Measurements from ENCODE around the gene TMEM108. TPM values are rescaled to one million over a fixed set of nuclear protein-coding genes. Genes with fewer than 3 reads are reported as not detected.

TMEM108 gene
- total RNA-seq, 5 donors from 2014 or later (not counting 1 experiment from before 2014, with no cell fraction given) = 0.96 TPM; not detected in 4

DNA sequence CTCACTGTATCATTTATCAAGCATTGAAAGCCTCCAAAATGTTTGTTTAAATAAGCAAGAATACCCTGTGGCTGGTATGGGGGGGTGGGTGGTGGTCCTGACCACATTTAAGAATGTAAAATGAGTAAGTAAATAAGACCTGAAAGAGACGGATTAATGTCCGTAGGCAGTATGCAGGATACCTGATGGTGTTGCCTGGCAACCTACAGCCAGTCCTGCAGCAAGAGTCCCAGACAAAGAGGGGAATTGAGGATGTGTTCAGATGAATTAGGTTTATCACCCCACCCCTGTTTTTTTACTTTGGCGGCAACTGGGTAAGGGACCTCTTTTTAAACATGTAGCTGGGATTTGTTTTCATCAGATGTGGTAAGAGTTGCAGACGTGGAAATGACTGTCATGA, 261.9 kb downstream of the TMEM108 start:
- POLR2A ChIA-PET = no interaction called here
- Histone ChIP-seq H3K9me3 (no peaks in the 10 kb centered on the region), H3K27me3 (replicated peaks in 1 of 2; ENCODE audit: control insufficient read depth in 2 of 2, extremely low read depth in 1 of 2, insufficient read depth in 2 of 2, low read length in 1 of 2) (no peaks in the 10 kb centered on the region), H3K27ac (ENCODE audit: low read length) (no peak overlapping the region), H3K4me3 (ENCODE audit: control insufficient read depth in 1 of 2, extremely low read depth in 1 of 2, low read length in 1 of 2) (no peak overlapping the region), H3K4me1 (ENCODE audit: control insufficient read depth in 1 of 2, extremely low read depth in 1 of 2, insufficient read depth in 2 of 2, low read length in 2 of 2) (no peaks in the 10 kb centered on the region), H3K36me3 (ENCODE audit: control insufficient read depth in 2 of 2, extremely low read depth in 1 of 2, insufficient read depth in 1 of 2, low read length in 1 of 2) (no peaks in the 10 kb centered on the region)
- 70% methylated on average over 4 of the region's 4 CpGs for WGBS (ENCODE audit: insufficient coverage)
- no peaks in the 10 kb centered on the region for H3K4me1 Mint-ChIP-seq
- no peak overlapping the region for H3K27ac Mint-ChIP-seq
- no peaks in the 10 kb centered on the region for H3K36me3 Mint-ChIP-seq
- CTCF ChIA-PET = interaction anchor here in 1 of 2 donors (0.7 kb wide), 1 partner anchor 715 kb away, joined by 3 read pairs; no protein-coding TSS in a partner anchor
- H3K4me3 Mint-ChIP-seq = no peak overlapping the region
- ATAC-seq (replicated peaks in 1 of 4) = no peak
- DNase-seq = no peak
- peaks cover 0 to 20% of the 10 kb centered on the region in 2 donors for H3K27me3 Mint-ChIP-seq
- no peaks in the 10 kb centered on the region for H3K9me3 Mint-ChIP-seq

DNA sequence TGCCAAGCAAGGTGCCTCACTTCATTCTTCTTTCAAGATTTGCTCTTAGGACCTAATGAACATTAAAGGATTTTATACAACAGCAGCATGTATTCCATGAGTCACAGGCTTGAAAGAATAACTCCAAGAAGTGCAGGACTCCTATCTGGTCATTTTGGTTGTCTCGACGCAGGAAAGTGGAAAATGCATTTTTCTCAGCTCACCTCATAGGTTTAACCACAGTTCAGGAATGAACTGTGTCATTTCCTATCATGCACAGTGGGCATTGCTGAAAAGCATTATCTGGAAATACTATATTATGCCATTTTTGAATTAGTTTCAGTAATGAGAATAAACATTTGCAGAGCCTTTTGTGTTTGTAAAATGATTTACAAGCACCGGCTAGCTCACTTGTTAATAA, 263.0 kb downstream of the TMEM108 start:
- H3K36me3 Mint-ChIP-seq = no peaks in the 10 kb centered on the region
- Histone ChIP-seq H3K4me1 (ENCODE audit: control insufficient read depth in 1 of 2, extremely low read depth in 1 of 2, insufficient read depth in 2 of 2, low read length in 2 of 2) (no peaks in the 10 kb centered on the region), H3K4me3 (ENCODE audit: control insufficient read depth in 1 of 2, extremely low read depth in 1 of 2, low read length in 1 of 2) (no peak overlapping the region), H3K9me3 (no peaks in the 10 kb centered on the region), H3K27ac (ENCODE audit: low read length) (no peak overlapping the region), H3K36me3 (ENCODE audit: control insufficient read depth in 2 of 2, extremely low read depth in 1 of 2, insufficient read depth in 1 of 2, low read length in 1 of 2) (no peaks in the 10 kb centered on the region), H3K27me3 (replicated peaks in 1 of 2; ENCODE audit: control insufficient read depth in 2 of 2, extremely low read depth in 1 of 2, insufficient read depth in 2 of 2, low read length in 1 of 2) (no peaks in the 10 kb centered on the region)
- H3K27ac Mint-ChIP-seq = no peak overlapping the region
- peaks cover 0 to 19% of the 10 kb centered on the region in 2 donors for H3K27me3 Mint-ChIP-seq
- no peaks in the 10 kb centered on the region for H3K4me1 Mint-ChIP-seq
- H3K4me3 Mint-ChIP-seq = no peak overlapping the region
- POLR2A ChIA-PET = no interaction called here
- DNase-seq (no peak), ATAC-seq (replicated peaks in 1 of 4) (no peak)
- H3K9me3 Mint-ChIP-seq = no peaks in the 10 kb centered on the region
- WGBS (ENCODE audit: insufficient coverage) = 81% methylated on average over 3 of the region's 3 CpGs
- CTCF ChIA-PET = interaction anchor here in 1 of 2 donors (0.5 kb wide), 1 partner anchor 183 kb away, joined by 3 read pairs; no protein-coding TSS in a partner anchor

DNA sequence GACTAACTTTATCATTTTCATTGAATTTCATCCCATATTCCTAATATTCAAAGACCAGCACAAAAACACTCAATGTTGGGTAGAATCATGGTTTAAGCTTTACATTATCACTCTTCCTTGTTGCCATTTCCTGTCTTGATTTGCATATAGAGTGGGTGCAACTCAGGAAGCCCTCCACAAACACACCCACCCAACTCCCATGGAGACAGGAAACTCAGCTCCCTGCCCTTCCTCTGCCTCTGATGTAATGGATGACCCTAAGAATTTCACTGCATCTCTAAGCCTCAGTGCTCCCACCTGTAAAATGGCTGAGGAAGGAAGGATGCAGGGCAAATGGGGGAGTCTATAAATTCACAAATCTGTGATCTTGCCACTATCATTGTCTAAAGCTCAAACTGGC, 263.5 kb downstream of the TMEM108 start:
- ATAC-seq (replicated peaks in 1 of 4) = no peak
- no peak for DNase-seq
- CTCF ChIA-PET = no interaction called here
- Histone ChIP-seq H3K36me3 (ENCODE audit: control insufficient read depth in 2 of 2, extremely low read depth in 1 of 2, insufficient read depth in 1 of 2, low read length in 1 of 2) (no peaks in the 10 kb centered on the region), H3K27me3 (replicated peaks in 1 of 2; ENCODE audit: control insufficient read depth in 2 of 2, extremely low read depth in 1 of 2, insufficient read depth in 2 of 2, low read length in 1 of 2) (no peaks in the 10 kb centered on the region), H3K4me1 (ENCODE audit: control insufficient read depth in 1 of 2, extremely low read depth in 1 of 2, insufficient read depth in 2 of 2, low read length in 2 of 2) (no peaks in the 10 kb centered on the region), H3K4me3 (ENCODE audit: control insufficient read depth in 1 of 2, extremely low read depth in 1 of 2, low read length in 1 of 2) (no peak overlapping the region), H3K27ac (ENCODE audit: low read length) (no peak overlapping the region), H3K9me3 (no peaks in the 10 kb centered on the region)
- no peaks in the 10 kb centered on the region for H3K36me3 Mint-ChIP-seq
- peaks cover 0 to 19% of the 10 kb centered on the region in 2 donors for H3K27me3 Mint-ChIP-seq
- POLR2A ChIA-PET = no interaction called here
- no peak overlapping the region for H3K27ac Mint-ChIP-seq
- H3K4me3 Mint-ChIP-seq = no peak overlapping the region
- no peaks in the 10 kb centered on the region for H3K4me1 Mint-ChIP-seq
- H3K9me3 Mint-ChIP-seq = no peaks in the 10 kb centered on the region

DNA sequence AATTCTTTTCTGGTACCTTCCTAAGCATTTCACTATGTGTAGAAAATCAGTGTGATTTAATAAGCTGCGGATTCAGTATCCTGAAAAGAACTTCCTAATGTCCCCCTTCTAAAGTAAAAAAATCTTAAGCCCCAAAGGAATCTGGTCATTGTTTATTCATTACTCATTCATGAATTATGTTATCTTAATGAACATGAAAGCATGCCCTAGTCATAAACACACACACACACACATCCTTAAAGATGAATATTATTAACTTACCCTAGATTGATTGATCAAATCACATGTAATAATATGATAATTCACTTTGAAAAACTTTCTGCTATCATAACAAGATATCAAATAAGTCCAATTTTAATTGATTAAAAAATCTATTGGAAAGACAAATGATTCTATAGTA, 265.2 kb downstream of the TMEM108 start:
- Histone ChIP-seq H3K36me3 (ENCODE audit: control insufficient read depth in 2 of 2, extremely low read depth in 1 of 2, insufficient read depth in 1 of 2, low read length in 1 of 2) (no peaks in the 10 kb centered on the region), H3K9me3 (no peaks in the 10 kb centered on the region), H3K27me3 (replicated peaks in 1 of 2; ENCODE audit: control insufficient read depth in 2 of 2, extremely low read depth in 1 of 2, insufficient read depth in 2 of 2, low read length in 1 of 2) (no peaks in the 10 kb centered on the region), H3K4me3 (ENCODE audit: control insufficient read depth in 1 of 2, extremely low read depth in 1 of 2, low read length in 1 of 2) (no peak overlapping the region), H3K4me1 (ENCODE audit: control insufficient read depth in 1 of 2, extremely low read depth in 1 of 2, insufficient read depth in 2 of 2, low read length in 2 of 2) (no peaks in the 10 kb centered on the region), H3K27ac (ENCODE audit: low read length) (no peak overlapping the region)
- ChIA-PET CTCF (no interaction called here), POLR2A (no interaction called here)
- Mint-ChIP-seq H3K9me3 (peaks cover 0 to 6% (median 0%) of the 10 kb centered on the region in 3 donors), H3K4me1 (no peaks in the 10 kb centered on the region), H3K27ac (no peak overlapping the region), H3K27me3 (peaks cover 0 to 24% of the 10 kb centered on the region in 2 donors), H3K4me3 (no peak overlapping the region), H3K36me3 (no peaks in the 10 kb centered on the region)
- ATAC-seq (replicated peaks in 1 of 4) (no peak), DNase-seq (no peak)
- no CpG with 5 or more reads among the region's 1 CpG for WGBS (ENCODE audit: insufficient coverage)

DNA sequence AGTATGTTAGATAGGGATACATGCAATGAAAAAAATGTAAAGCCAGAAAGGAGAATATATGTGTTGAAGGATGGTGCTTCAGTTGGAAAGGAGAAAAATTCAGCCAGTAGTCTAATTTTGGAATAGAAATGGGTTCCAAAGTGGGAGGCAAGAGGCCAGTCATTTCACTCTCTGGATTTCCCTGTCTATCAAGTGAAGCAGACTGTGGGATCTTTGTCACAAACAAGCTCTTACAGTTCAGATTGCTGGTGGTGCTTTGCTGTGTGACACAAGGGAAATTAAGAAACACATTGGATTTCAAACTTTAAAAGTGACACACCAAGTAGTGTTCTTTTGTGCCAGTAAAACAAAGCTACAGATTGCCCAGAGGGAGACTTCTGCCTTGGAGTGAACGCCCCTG, 279.7 kb downstream of the TMEM108 start:
- ATAC-seq (replicated peaks in 1 of 4) (no peak), DNase-seq (no peak)
- Mint-ChIP-seq H3K36me3 (no peaks in the 10 kb centered on the region), H3K9me3 (peaks cover 6 to 24% (median 14%) of the 10 kb centered on the region in 3 donors), H3K27ac (no peak overlapping the region), H3K4me1 (no peaks in the 10 kb centered on the region), H3K27me3 (peaks cover 20 to 31% of the 10 kb centered on the region in 2 donors), H3K4me3 (no peak overlapping the region)
- POLR2A ChIA-PET = no interaction called here
- CTCF ChIA-PET = no interaction called here
- H3K27me3 ChIP-seq (replicated peaks in 1 of 2; ENCODE audit: control insufficient read depth in 2 of 2, extremely low read depth in 1 of 2, insufficient read depth in 2 of 2, low read length in 1 of 2) = peaks cover 0 to 12% of the 10 kb centered on the region in 2 experiments
- no peaks in the 10 kb centered on the region for H3K36me3 ChIP-seq (ENCODE audit: control insufficient read depth in 2 of 2, extremely low read depth in 1 of 2, insufficient read depth in 1 of 2, low read length in 1 of 2)
- no CpG with 5 or more reads among the region's 1 CpG for WGBS (ENCODE audit: insufficient coverage)
- no peaks in the 10 kb centered on the region for H3K4me1 ChIP-seq (ENCODE audit: control insufficient read depth in 1 of 2, extremely low read depth in 1 of 2, insufficient read depth in 2 of 2, low read length in 2 of 2)
- H3K4me3 ChIP-seq (ENCODE audit: control insufficient read depth in 1 of 2, extremely low read depth in 1 of 2, low read length in 1 of 2) = no peak overlapping the region
- H3K27ac ChIP-seq (ENCODE audit: low read length) = no peak overlapping the region
- no peaks in the 10 kb centered on the region for H3K9me3 ChIP-seq

DNA sequence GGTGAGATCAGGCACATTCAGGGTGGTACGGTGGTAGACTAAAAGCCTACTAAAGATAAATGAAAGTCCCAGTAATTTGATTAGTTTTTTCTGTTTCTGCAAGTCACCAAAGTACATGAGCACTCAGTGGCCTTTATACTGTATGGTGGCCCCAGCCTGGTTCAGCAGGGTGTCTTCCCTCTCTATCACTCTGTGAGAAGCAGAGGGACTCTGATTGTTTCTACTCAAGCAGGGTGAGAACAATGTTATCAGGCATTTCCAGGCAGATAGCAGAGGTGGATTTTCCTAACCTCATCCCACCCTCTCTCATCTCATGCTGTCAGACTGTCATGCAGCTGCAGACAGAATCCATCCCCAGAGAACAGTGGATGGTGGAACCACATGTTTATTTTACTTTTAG, 290.2 kb downstream of the TMEM108 start:
- H3K27ac Mint-ChIP-seq = no peak overlapping the region

DNA sequence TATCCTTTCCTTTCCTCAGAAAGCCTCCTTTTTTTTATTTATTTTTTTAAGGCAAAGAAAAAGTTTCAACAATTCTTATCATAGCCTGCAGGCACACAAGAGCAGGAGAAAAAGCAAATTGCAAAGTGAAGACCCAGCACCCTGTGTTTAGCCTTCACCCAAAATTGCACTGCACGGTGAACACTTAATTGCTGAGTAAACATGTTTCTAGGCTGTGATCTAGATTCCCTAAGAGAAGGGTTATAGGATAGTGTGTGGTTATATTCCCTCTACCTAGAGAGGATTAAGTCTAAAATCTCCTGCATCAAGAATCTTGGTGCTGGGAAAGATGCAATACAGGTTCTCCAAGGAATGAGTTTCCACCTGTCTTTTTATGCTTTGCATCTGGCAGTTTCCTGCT, 291.4 kb downstream of the TMEM108 start:
- no peaks in the 10 kb centered on the region for H3K36me3 ChIP-seq (ENCODE audit: control insufficient read depth in 2 of 2, extremely low read depth in 1 of 2, insufficient read depth in 1 of 2, low read length in 1 of 2)
- ChIA-PET POLR2A (no interaction called here), CTCF (interaction anchor here in 1 of 2 donors (0.6 kb wide), 1 partner anchor 985 kb away, joined by 3 read pairs; no protein-coding TSS in a partner anchor)
- H3K4me1 Mint-ChIP-seq = no peaks in the 10 kb centered on the region
- no peak overlapping the region for H3K4me3 Mint-ChIP-seq
- no peak overlapping the region for H3K27ac Mint-ChIP-seq
- H3K4me1 ChIP-seq (ENCODE audit: control insufficient read depth in 1 of 2, extremely low read depth in 1 of 2, insufficient read depth in 2 of 2, low read length in 2 of 2) = no peaks in the 10 kb centered on the region
- H3K27ac ChIP-seq (ENCODE audit: low read length) = no peak overlapping the region
- H3K9me3 Mint-ChIP-seq = no peaks in the 10 kb centered on the region
- 60% methylated on average over 1 of the region's 1 CpG for WGBS (ENCODE audit: insufficient coverage)
- no peaks in the 10 kb centered on the region for H3K36me3 Mint-ChIP-seq
- H3K9me3 ChIP-seq = no peaks in the 10 kb centered on the region
- H3K27me3 ChIP-seq (replicated peaks in 1 of 2; ENCODE audit: control insufficient read depth in 2 of 2, extremely low read depth in 1 of 2, insufficient read depth in 2 of 2, low read length in 1 of 2) = no peaks in the 10 kb centered on the region
- ATAC-seq (replicated peaks in 1 of 4) = no peak
- no peak overlapping the region for H3K4me3 ChIP-seq (ENCODE audit: control insufficient read depth in 1 of 2, extremely low read depth in 1 of 2, low read length in 1 of 2)
- peaks cover 0 to 11% of the 10 kb centered on the region in 2 donors for H3K27me3 Mint-ChIP-seq
- DNase-seq = no peak

More for the DNA sequence above, 290.2 kb downstream of the TMEM108 start:
- no CpG with 5 or more reads among the region's 1 CpG for WGBS (ENCODE audit: insufficient coverage)
- POLR2A ChIA-PET = no interaction called here
- Histone ChIP-seq H3K27me3 (replicated peaks in 1 of 2; ENCODE audit: control insufficient read depth in 2 of 2, extremely low read depth in 1 of 2, insufficient read depth in 2 of 2, low read length in 1 of 2) (no peaks in the 10 kb centered on the region), H3K27ac (ENCODE audit: low read length) (no peak overlapping the region), H3K9me3 (no peaks in the 10 kb centered on the region), H3K36me3 (ENCODE audit: control insufficient read depth in 2 of 2, extremely low read depth in 1 of 2, insufficient read depth in 1 of 2, low read length in 1 of 2) (no peaks in the 10 kb centered on the region), H3K4me1 (ENCODE audit: control insufficient read depth in 1 of 2, extremely low read depth in 1 of 2, insufficient read depth in 2 of 2, low read length in 2 of 2) (no peaks in the 10 kb centered on the region), H3K4me3 (ENCODE audit: control insufficient read depth in 1 of 2, extremely low read depth in 1 of 2, low read length in 1 of 2) (no peak overlapping the region)
- no peaks in the 10 kb centered on the region for H3K4me1 Mint-ChIP-seq
- no peak overlapping the region for H3K4me3 Mint-ChIP-seq
- CTCF ChIA-PET = interaction anchor here in 1 of 2 donors (0.6 kb wide), 1 partner anchor 61 kb away, joined by 12 read pairs; no protein-coding TSS in a partner anchor
- no peaks in the 10 kb centered on the region for H3K36me3 Mint-ChIP-seq
- no peak for DNase-seq
- peaks cover 0 to 5% of the 10 kb centered on the region in 2 donors for H3K27me3 Mint-ChIP-seq
- ATAC-seq (replicated peaks in 1 of 4) = no peak
- peaks cover 0 to 6% (median 0%) of the 10 kb centered on the region in 3 donors for H3K9me3 Mint-ChIP-seq
